IMR-90 (cell line): Measurements from ENCODE around the gene SLC25A44. TPM values are rescaled to one million over a fixed set of nuclear protein-coding genes. Genes with fewer than 3 reads are reported as not detected.

ENCODE experiments used
- ATAC-seq: fragments of 200-7000 bp; cut with Tn5 transposase; 2 replicates; pipeline ENCODE4 v1.9.1; 2020; ENCODE audit warnings: low read depth, mild to moderate bottlenecking, moderate library complexity
- BruUV-seq: library from RNA; stranded (reverse); fragments of 400-500 nt; replicated peaks from 2 replicates; lab custom pipeline; 2021; lab: Mats Ljungman, UMichigan
- CTCF ChIA-PET: fragments of 300-600 bp; formaldehyde crosslinking; extraction: SDS; loops from one replicate; lab custom pipeline; 2021; ENCODE audit warnings: antibody characterized with exemption; lab: Yijun Ruan, JAX
- POLR2A ChIA-PET: fragments of 300-600 bp; sonication (Branson Sonifier 250); formaldehyde crosslinking; loops from one replicate; lab custom pipeline; 2022; ENCODE audit warnings: antibody characterized with exemption; ENCODE audit not compliant: unreplicated experiment; lab: Charles Lee
- DNase-seq: peaks from one replicate; pipeline ENCODE4 v3.0.0; 2013
- H2AFZ ChIP-seq: replicated peaks from 2 replicates; pipeline ENCODE3; 2013; ENCODE audit warnings: low read length, mild to moderate bottlenecking; ENCODE audit not compliant: poor library complexity
- H2AK5ac ChIP-seq: 2 replicates; pipeline ENCODE4 v1.6.1; 2013; ENCODE audit warnings: low read depth, low read length, inconsistent platforms
- H2AK9ac ChIP-seq: replicated peaks from 2 replicates; pipeline ENCODE3; 2013; ENCODE audit warnings: mild to moderate bottlenecking, low read depth, low read length, moderate library complexity; ENCODE audit not compliant: poor library complexity
- H2BK120ac ChIP-seq: 2 replicates; pipeline ENCODE4 v1.6.1; 2013; ENCODE audit warnings: low read depth, low read length, inconsistent platforms
- H2BK15ac ChIP-seq: 3 replicates; pipeline ENCODE4 v1.6.1; 2013; ENCODE audit warnings: low read depth, low read length, inconsistent platforms
- H2BK20ac ChIP-seq: 2 replicates; pipeline ENCODE4 v1.6.1; 2013; ENCODE audit warnings: low read depth, mild to moderate bottlenecking, inconsistent platforms, low read length, moderate library complexity
- H2BK5ac ChIP-seq: 2 replicates; pipeline ENCODE4 v1.6.1; 2013; ENCODE audit warnings: mild to moderate bottlenecking, low read depth, low read length, inconsistent platforms; ENCODE audit not compliant: poor library complexity, severe bottlenecking
- H3K14ac ChIP-seq: replicated peaks from 2 replicates; pipeline ENCODE4 v1.6.1; 2013; ENCODE audit warnings: low read depth, low read length, inconsistent platforms
- H3K18ac ChIP-seq: 2 replicates; pipeline ENCODE4 v1.6.1; 2013; ENCODE audit warnings: low read depth, low read length, control low read depth
- H3K23ac ChIP-seq: 2 replicates; pipeline ENCODE4 v1.6.1; 2013; ENCODE audit warnings: low read depth, low read length, inconsistent platforms
- H3K27ac ChIP-seq: 2 replicates; pipeline ENCODE4 v1.5.1; 2013; ENCODE audit warnings: mild to moderate bottlenecking, control low read depth, low read length; ENCODE audit not compliant: insufficient read depth
- H3K27me3 ChIP-seq: 2 replicates; pipeline ENCODE4 v1.6.1; 2013; ENCODE audit warnings: low read length; ENCODE audit not compliant: control insufficient read depth, insufficient read depth
- H3K36me3 ChIP-seq: 2 replicates; pipeline ENCODE4 v1.6.1; 2013; ENCODE audit warnings: low read length, mixed read lengths; ENCODE audit not compliant: control insufficient read depth, insufficient read depth
- H3K4ac ChIP-seq: 2 replicates; pipeline ENCODE4 v1.6.1; 2013; ENCODE audit warnings: low read depth, low read length, inconsistent platforms
- H3K4me1 ChIP-seq: 2 replicates; pipeline ENCODE4 v1.6.1; 2013; ENCODE audit warnings: low read length, mixed read lengths; ENCODE audit not compliant: control insufficient read depth, insufficient read depth
- H3K4me2 ChIP-seq: 2 replicates; pipeline ENCODE4 v1.6.1; 2013; ENCODE audit warnings: low read depth, mild to moderate bottlenecking, control low read depth, low read length, moderate library complexity
- H3K4me3 ChIP-seq: 2 replicates; pipeline ENCODE4 v1.5.1; 2013; ENCODE audit warnings: low read depth, mild to moderate bottlenecking, control low read depth, low read length, moderate library complexity; ENCODE audit not compliant: insufficient read depth
- H3K56ac ChIP-seq: 2 replicates; pipeline ENCODE4 v1.6.1; 2013; ENCODE audit warnings: low read length, inconsistent platforms; ENCODE audit not compliant: insufficient read depth; ENCODE audit errors: extremely low read depth
- H3K79me1 ChIP-seq, 2 experiments: 2 replicates each; pipeline ENCODE4 v1.6.1; 2013; ENCODE audit warnings: low read length in 2 of 2, inconsistent platforms in 1 of 2, low read depth in 1 of 2
- H3K9ac ChIP-seq: 2 replicates; pipeline ENCODE4 v1.6.1; 2013; ENCODE audit warnings: low read depth, low read length, control low read depth
- H3K9me1 ChIP-seq: 2 replicates; pipeline ENCODE4 v1.6.1; 2013; ENCODE audit warnings: low read length, inconsistent platforms; ENCODE audit not compliant: insufficient read depth
- H3K9me3 ChIP-seq: 2 replicates; pipeline ENCODE4 v1.6.1; 2013; ENCODE audit warnings: low read length; ENCODE audit not compliant: control insufficient read depth, insufficient read depth
- H4K20me1 ChIP-seq: 2 replicates; pipeline ENCODE4 v1.6.1; 2013; ENCODE audit warnings: low read length, inconsistent platforms; ENCODE audit not compliant: insufficient read depth
- H4K5ac ChIP-seq: 2 replicates; pipeline ENCODE4 v1.6.1; 2013; ENCODE audit warnings: mild to moderate bottlenecking, low read depth, low read length, control low read depth
- H4K8ac ChIP-seq, 2 experiments: 2 replicates each; pipeline ENCODE4 v1.6.1; 2013; ENCODE audit warnings: low read depth in 2 of 2, low read length in 2 of 2, control low read depth in 1 of 2, inconsistent platforms in 1 of 2
- H4K91ac ChIP-seq: 2 replicates; pipeline ENCODE4 v1.6.1; 2013; ENCODE audit warnings: low read depth, low read length, inconsistent platforms; ENCODE audit not compliant: insufficient read depth
- BHLHE40 ChIP-seq: fragments of 150-350 bp; IDR thresholded peaks from 2 replicates; pipeline ENCODE4 v1.6.1; 2016; ENCODE audit warnings: mild to moderate bottlenecking, low read depth, low read length
- CEBPB ChIP-seq: IDR thresholded peaks from 2 replicates; pipeline ENCODE4 v1.6.1; 2012; ENCODE audit warnings: low read depth, low read length, improper control_type of control experiment
- CHD1 ChIP-seq: IDR thresholded peaks from 2 replicates; pipeline ENCODE4 v1.6.1; 2012; ENCODE audit warnings: low read depth, low read length, improper control_type of control experiment
- FOS ChIP-seq: fragments of 150-350 bp; IDR thresholded peaks from 2 replicates; pipeline ENCODE4 v1.6.1; 2016; ENCODE audit warnings: low read depth, low read length
- MAFK ChIP-seq: IDR thresholded peaks from 2 replicates; pipeline ENCODE4 v1.6.1; 2012; ENCODE audit warnings: low read depth, low read length, improper control_type of control experiment
- MAZ ChIP-seq: IDR thresholded peaks from 2 replicates; pipeline ENCODE4 v1.6.1; 2012; ENCODE audit warnings: low read depth, mild to moderate bottlenecking, low read length, improper control_type of control experiment, moderate library complexity, borderline replicate concordance
- MXI1 ChIP-seq: IDR thresholded peaks from 2 replicates; pipeline ENCODE4 v1.6.1; 2012; ENCODE audit warnings: low read depth, mild to moderate bottlenecking, low read length, moderate library complexity, borderline replicate concordance
- NFE2L2 ChIP-seq: fragments of 150-350 bp; IDR thresholded peaks from 2 replicates; pipeline ENCODE4 v1.6.1; 2016; ENCODE audit warnings: low read depth, mild to moderate bottlenecking, low read length
- POLR2A ChIP-seq: IDR thresholded peaks from 2 replicates; pipeline ENCODE4 v1.6.1; 2012; ENCODE audit warnings: mild to moderate bottlenecking, low read depth, low read length
- RAD21 ChIP-seq: IDR thresholded peaks from 2 replicates; pipeline ENCODE4 v1.6.1; 2012; ENCODE audit warnings: low read length, improper control_type of control experiment
- RCOR1 ChIP-seq: IDR thresholded peaks from 2 replicates; pipeline ENCODE4 v1.6.1; 2012; ENCODE audit warnings: mild to moderate bottlenecking, low read length, improper control_type of control experiment; ENCODE audit not compliant: insufficient replicate concordance
- RFX5 ChIP-seq: IDR thresholded peaks from 2 replicates; pipeline ENCODE4 v1.8.0; 2012; ENCODE audit warnings: low read depth, mild to moderate bottlenecking, low read length, moderate library complexity
- SMC3 ChIP-seq: fragments of 150-350 bp; IDR thresholded peaks from 2 replicates; pipeline ENCODE4 v1.6.1; 2016; ENCODE audit warnings: low read depth, mild to moderate bottlenecking, antibody characterized with exemption, low read length, moderate library complexity
- USF2 ChIP-seq: fragments of 150-350 bp; IDR thresholded peaks from 2 replicates; pipeline ENCODE4 v1.6.1; 2017; ENCODE audit warnings: mild to moderate bottlenecking, antibody characterized with exemption, low read length, low read depth
- WGBS, 2 experiments: methylation state at CpG; one replicate each; pipeline versions ENCODE4 v1.1.5 to v1.1.7; 2013; ENCODE audit warnings: missing lambda C conversion rate in 2 of 2; ENCODE audit not compliant: insufficient read length in 1 of 2; ENCODE audit errors: extremely low coverage in 2 of 2; 5-methylcytosine and 5-hydroxymethylcytosine counted together
- dilution Hi-C: fragments of 300-500 bp; cut with HindIII; formaldehyde crosslinking; loops from one replicate; pipeline ENCODE4 v1.14.3; 2018; ENCODE audit warnings: low sequenced_read_pairs; ENCODE audit not compliant: unreplicated experiment
- in situ Hi-C: fragments of 300-500 bp; cut with MboI; formaldehyde crosslinking; loops from 3 replicates; pipeline ENCODE4 v1.14.3; 2019; ENCODE audit warnings: low sequenced_read_pairs, inconsistent platforms, mixed read lengths
- intact Hi-C: fragments of 100-400 bp; cut with micrococcal nuclease; formaldehyde crosslinking; loops from 2 replicates; pipeline ENCODE4 v1.10.0; 2022
- polyA plus RNA-seq, 3 experiments: library from polyadenylated mRNA; depleted of rRNA; stranded (reverse); fragments of >200 nt; gene quantifications; 2 replicates each; pipeline ENCODE4 v1.2.3, GENCODE V29; 2012; ENCODE audit warnings: low replicate concordance in 1 of 3
- total RNA-seq: library from RNA; depleted of rRNA; stranded (reverse); fragments of >200 nt; gene quantifications from 2 replicates; pipeline ENCODE4 v1.2.3, GENCODE V29; 2012
- TF ChIP-seq, protein P1 (sequence below): fragments of 150-350 bp; IDR thresholded peaks from 2 replicates; pipeline ENCODE4 v1.6.1; 2016; ENCODE audit warnings: low read depth, mild to moderate bottlenecking, low read length, moderate library complexity, borderline replicate concordance
- TF ChIP-seq, protein P2 (sequence below): conservative IDR thresholded peaks from 2 replicates; pipeline ENCODE4 v1.5.1; 2012; ENCODE audit warnings: mild to moderate bottlenecking, low read depth, low read length, improper control_type of control experiment

SLC25A44 gene
- total and polyA plus RNA-seq, 2 of the 4 experiments (the other 2 are of a cell fraction): 12.7 to 20.2 TPM

DNA sequence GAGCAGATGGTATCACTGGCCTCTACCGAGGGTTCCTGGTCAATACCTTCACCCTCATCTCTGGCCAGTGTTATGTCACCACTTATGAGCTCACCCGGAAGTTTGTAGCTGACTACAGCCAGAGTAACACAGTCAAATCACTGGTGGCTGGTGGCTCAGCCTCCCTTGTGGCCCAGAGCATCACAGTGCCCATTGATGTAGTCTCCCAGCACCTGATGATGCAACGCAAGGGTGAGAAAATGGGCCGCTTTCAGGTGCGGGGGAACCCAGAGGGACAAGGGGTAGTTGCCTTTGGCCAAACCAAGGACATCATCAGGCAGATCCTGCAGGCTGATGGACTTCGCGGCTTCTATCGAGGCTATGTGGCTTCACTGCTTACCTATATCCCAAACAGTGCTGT is 6.1 kb downstream of the SLC25A44 start:
- Histone ChIP-seq H4K20me1 (peaks cover 20% of the 10 kb centered on the region; the same call in 1 of the 2 replicates), H3K27me3 (no peaks in the 10 kb centered on the region), H3K9me3 (no peaks in the 10 kb centered on the region), H4K8ac (no peak overlapping the region), H2BK15ac (no peak overlapping the region), H3K79me1 (peaks cover 25 to 78% of the 10 kb centered on the region in 2 experiments), H3K18ac (no peak overlapping the region), H3K9ac (no peak overlapping the region), H2AFZ (no peak overlapping the region), H3K27ac (no peak overlapping the region), H3K36me3 (peaks cover 16% of the 10 kb centered on the region), H3K9me1 (peaks cover 23% of the 10 kb centered on the region), H2AK9ac (no peak overlapping the region), H3K14ac (no peak overlapping the region), H4K5ac (no peak overlapping the region), H2BK5ac (no peak overlapping the region), H2AK5ac (no peak overlapping the region), H3K23ac (no peak overlapping the region), H3K4me3 (no peak overlapping the region), H3K4ac (no peak overlapping the region), H3K4me2 (no peak overlapping the region), H4K91ac (no peak overlapping the region), H2BK120ac (no peak overlapping the region), H2BK20ac (no peak overlapping the region), H3K56ac (no peak overlapping the region), H3K4me1 (peaks cover 3% of the 10 kb centered on the region)
- TF ChIP-seq, protein P1, sequence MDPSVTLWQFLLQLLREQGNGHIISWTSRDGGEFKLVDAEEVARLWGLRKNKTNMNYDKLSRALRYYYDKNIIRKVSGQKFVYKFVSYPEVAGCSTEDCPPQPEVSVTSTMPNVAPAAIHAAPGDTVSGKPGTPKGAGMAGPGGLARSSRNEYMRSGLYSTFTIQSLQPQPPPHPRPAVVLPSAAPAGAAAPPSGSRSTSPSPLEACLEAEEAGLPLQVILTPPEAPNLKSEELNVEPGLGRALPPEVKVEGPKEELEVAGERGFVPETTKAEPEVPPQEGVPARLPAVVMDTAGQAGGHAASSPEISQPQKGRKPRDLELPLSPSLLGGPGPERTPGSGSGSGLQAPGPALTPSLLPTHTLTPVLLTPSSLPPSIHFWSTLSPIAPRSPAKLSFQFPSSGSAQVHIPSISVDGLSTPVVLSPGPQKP: no peak
- TF ChIP-seq FOS (no peak), NFE2L2 (no peak), BHLHE40 (no peak), USF2 (no peak), MXI1 (no peak), POLR2A (no peak), RFX5 (no peak), MAFK (no peak), RCOR1 (no peak), SMC3 (no peak), RAD21 (no peak), MAZ (no peak), CHD1 (no peak), CEBPB (no peak)
- TF ChIP-seq, protein P2, sequence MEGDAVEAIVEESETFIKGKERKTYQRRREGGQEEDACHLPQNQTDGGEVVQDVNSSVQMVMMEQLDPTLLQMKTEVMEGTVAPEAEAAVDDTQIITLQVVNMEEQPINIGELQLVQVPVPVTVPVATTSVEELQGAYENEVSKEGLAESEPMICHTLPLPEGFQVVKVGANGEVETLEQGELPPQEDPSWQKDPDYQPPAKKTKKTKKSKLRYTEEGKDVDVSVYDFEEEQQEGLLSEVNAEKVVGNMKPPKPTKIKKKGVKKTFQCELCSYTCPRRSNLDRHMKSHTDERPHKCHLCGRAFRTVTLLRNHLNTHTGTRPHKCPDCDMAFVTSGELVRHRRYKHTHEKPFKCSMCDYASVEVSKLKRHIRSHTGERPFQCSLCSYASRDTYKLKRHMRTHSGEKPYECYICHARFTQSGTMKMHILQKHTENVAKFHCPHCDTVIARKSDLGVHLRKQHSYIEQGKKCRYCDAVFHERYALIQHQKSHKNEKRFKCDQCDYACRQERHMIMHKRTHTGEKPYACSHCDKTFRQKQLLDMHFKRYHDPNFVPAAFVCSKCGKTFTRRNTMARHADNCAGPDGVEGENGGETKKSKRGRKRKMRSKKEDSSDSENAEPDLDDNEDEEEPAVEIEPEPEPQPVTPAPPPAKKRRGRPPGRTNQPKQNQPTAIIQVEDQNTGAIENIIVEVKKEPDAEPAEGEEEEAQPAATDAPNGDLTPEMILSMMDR: no peak
- dilution Hi-C loops: no loop called here
- CTCF ChIA-PET: no interaction called here
- intact Hi-C loops: no loop called here
- in situ Hi-C loops: no loop called here
- no peak for ATAC-seq
- DNase-seq: no peak
- no TSS peak for BruUV-seq
- POLR2A ChIA-PET: no interaction called here
- 94% methylated on average over 2 of the region's 8 CpGs; no CpG with 5 or more reads in 1 of the 2 experiments for WGBS, 2 experiments
